GM13976 (cell line): ENCODE measurements around the gene SCART1.

ENCODE experiments used
- DNase-seq: peaks from one replicate; pipeline ENCODE4 v3.0.0; 2012; ENCODE audit warnings: low spot score
- CTCF ChIP-seq: IDR thresholded peaks from 2 replicates; pipeline ENCODE4 v1.5.1; 2012; ENCODE audit warnings: borderline replicate concordance, mild to moderate bottlenecking; ENCODE audit not compliant: insufficient read depth; ENCODE audit errors: extremely low read depth, missing control alignments, control extremely low read depth
- in situ Hi-C: fragments of 300-500 bp; cut with MboI; formaldehyde crosslinking; loops from one replicate; pipeline ENCODE4 v1.12.0; 2022; ENCODE audit warnings: low sequenced_read_pairs, mixed read lengths, inconsistent platforms; ENCODE audit not compliant: unreplicated experiment

SCART1 gene

GRCh38 chr10:133448120-133448519 lies 5.6 kb upstream of the SCART1 start:
- no peak for DNase-seq
- no peak for TF ChIP-seq CTCF
- in situ Hi-C loops = no loop called here

GRCh38 chr10:133451346-133451745 lies 2.4 kb upstream of the SCART1 start:
- DNase-seq = no peak
- TF ChIP-seq CTCF = no peak
- in situ Hi-C loops = no loop called here

GRCh38 chr10:133452453-133452852 lies 1.3 kb upstream of the SCART1 start:
- TF ChIP-seq CTCF = no peak
- no peak for DNase-seq
- in situ Hi-C loops = no loop called here

- TF ChIP-seq CTCF = no peak
- in situ Hi-C loops = no loop called here
- DNase-seq = no peak
These were observed 604 bp downstream of the SCART1 start for GRCh38 chr10:133454204-133454893.

GRCh38 chr10:133455196-133455595 lies 1.5 kb downstream of the SCART1 start:
- in situ Hi-C loops = no loop called here
- TF ChIP-seq CTCF = no peak
- no peak for DNase-seq

- in situ Hi-C loops = no loop called here
- DNase-seq = no peak
- no peak for TF ChIP-seq CTCF
These were observed 1.9 kb downstream of the SCART1 start for GRCh38 chr10:133455611-133456031.
